ENCODE measurements around the gene RAD51B.

Gene RAD51B

GRCh38 chr14:68084256-68084655, 264.7 kb downstream of the RAD51B start:
- H3K4me3 ChIP-seq (replicated peaks; ENCODE audit: low read depth, low read length): no peak overlapping the region
- peak; percentile 38 for TF ChIP-seq CTCF (IDR thresholded peaks at IDR 0.05; ENCODE audit: low read length, missing control alignments)
- DNase-seq (ENCODE audit: low read depth): peak; percentile 68

- TF ChIP-seq CTCF (IDR thresholded peaks at IDR 0.05; ENCODE audit: low read length, missing control alignments): no peak
- no peak for DNase-seq (ENCODE audit: low read depth)
Observed at GRCh38 chr14:68085742-68086141, 266.2 kb downstream of the RAD51B start.

GRCh38 chr14:68088451-68088854, 268.9 kb downstream of the RAD51B start:
- DNase-seq (ENCODE audit: low read depth): peak; percentile 46
- no peak for TF ChIP-seq CTCF (IDR thresholded peaks at IDR 0.05; ENCODE audit: low read length, missing control alignments)
- H3K4me3 ChIP-seq (replicated peaks; ENCODE audit: low read depth, low read length): no peak overlapping the region

More at GRCh38 chr14:68085742-68086141, 266.2 kb downstream of the RAD51B start:
- no peak overlapping the region for H3K4me3 ChIP-seq (replicated peaks; ENCODE audit: low read depth, low read length)

- peak; percentile 78 for DNase-seq (ENCODE audit: low read depth)
- no peak for TF ChIP-seq CTCF (IDR thresholded peaks at IDR 0.05; ENCODE audit: low read length, missing control alignments)
- no peak overlapping the region for H3K4me3 ChIP-seq (replicated peaks; ENCODE audit: low read depth, low read length)
Observed at GRCh38 chr14:68089146-68089731, 269.7 kb downstream of the RAD51B start.

GRCh38 chr14:68094158-68094557, 274.6 kb downstream of the RAD51B start:
- no peak overlapping the region for H3K4me3 ChIP-seq (replicated peaks; ENCODE audit: low read depth, low read length)
- TF ChIP-seq CTCF (IDR thresholded peaks at IDR 0.05; ENCODE audit: low read length, missing control alignments): no peak
- DNase-seq (ENCODE audit: low read depth): no peak

GRCh38 chr14:68094752-68095151, 275.2 kb downstream of the RAD51B start:
- DNase-seq (ENCODE audit: low read depth): no peak
- no peak for TF ChIP-seq CTCF (IDR thresholded peaks at IDR 0.05; ENCODE audit: low read length, missing control alignments)
- H3K4me3 ChIP-seq (replicated peaks; ENCODE audit: low read depth, low read length): no peak overlapping the region

- H3K4me3 ChIP-seq (replicated peaks; ENCODE audit: low read depth, low read length): no peak overlapping the region
- DNase-seq (ENCODE audit: low read depth): no peak
- no peak for TF ChIP-seq CTCF (IDR thresholded peaks at IDR 0.05; ENCODE audit: low read length, missing control alignments)
Observed at GRCh38 chr14:68097727-68098126, 278.1 kb downstream of the RAD51B start.
